Nephron (organoid): ENCODE measurements around the gene LRRD1.
"Not testable (repeated sequence)": the region's sequence is repeated elsewhere in the genome, so short reads cannot be mapped to it uniquely, and the experiment has no call there.

ENCODE experiments used
- H3K27ac Mint-ChIP-seq, 3 experiments: 2 replicates each; pipeline ENCODE4 v1.8.0; 2020; ENCODE audit warnings: mixed read lengths in 3 of 3, mild to moderate bottlenecking in 2 of 3, moderate library complexity in 1 of 3
- H3K27me3 Mint-ChIP-seq: 2 replicates; pipeline ENCODE4 v1.8.0; 2021; ENCODE audit warnings: low read depth, mild to moderate bottlenecking, moderate library complexity, mixed read lengths
- H3K36me3 Mint-ChIP-seq: 2 replicates; pipeline ENCODE4 v1.8.0; 2020; ENCODE audit warnings: low read depth, mixed read lengths
- H3K4me1 Mint-ChIP-seq: 2 replicates; pipeline ENCODE4 v1.8.0; 2020; ENCODE audit warnings: mixed read lengths
- H3K4me3 Mint-ChIP-seq, 3 experiments: 2 replicates each; pipeline ENCODE4 v1.8.0; 2020; ENCODE audit warnings: mild to moderate bottlenecking in 3 of 3, mixed read lengths in 3 of 3, moderate library complexity in 2 of 3
- H3K9me3 Mint-ChIP-seq: 2 replicates; pipeline ENCODE4 v1.8.0; 2020; ENCODE audit warnings: mixed read lengths
- CTCF ChIP-seq, 3 experiments: fragments of 200-600 bp; sonication (generic); IDR thresholded peaks; one replicate each; pipeline ENCODE4 v1.5.0; 2021; ENCODE audit warnings: antibody characterized with exemption in 3 of 3; ENCODE audit not compliant: unreplicated experiment in 3 of 3

The LRRD1 gene

GRCh38 chr7:92121681-92122080 lies 57.3 kb downstream of the LRRD1 start:
- peaks cover 5% of the 10 kb centered on the region for H3K4me1 Mint-ChIP-seq
- peaks cover 5% of the 10 kb centered on the region for H3K9me3 Mint-ChIP-seq
- TF ChIP-seq CTCF (IDR thresholded peaks at IDR 0.05; ENCODE audit: unreplicated experiment in 3 of 3), result no peak
- no peak overlapping the region for H3K4me3 Mint-ChIP-seq
- H3K36me3 Mint-ChIP-seq, result peaks cover 88% of the 10 kb centered on the region
- no peak overlapping the region for H3K27ac Mint-ChIP-seq
- no peaks in the 10 kb centered on the region for H3K27me3 Mint-ChIP-seq

- H3K27ac Mint-ChIP-seq, result peak overlapping the region in 1 of 3 experiments; percentile 50
- H3K4me1 Mint-ChIP-seq, result peaks cover 5% of the 10 kb centered on the region
- H3K9me3 Mint-ChIP-seq, result peaks cover 5% of the 10 kb centered on the region
- TF ChIP-seq CTCF (IDR thresholded peaks at IDR 0.05; ENCODE audit: unreplicated experiment in 3 of 3), result no peak
- peaks cover 91% of the 10 kb centered on the region for H3K36me3 Mint-ChIP-seq
- no peaks in the 10 kb centered on the region for H3K27me3 Mint-ChIP-seq
- no peak overlapping the region for H3K4me3 Mint-ChIP-seq
Measured at GRCh38 chr7:92119213-92119759, 59.7 kb downstream of the LRRD1 start.

GRCh38 chr7:92116949-92117348 lies 62.0 kb downstream of the LRRD1 start:
- no peaks in the 10 kb centered on the region for H3K27me3 Mint-ChIP-seq

GRCh38 chr7:92115821-92116220 lies 63.1 kb downstream of the LRRD1 start:
- peaks cover 82% of the 10 kb centered on the region for H3K36me3 Mint-ChIP-seq
- H3K4me1 Mint-ChIP-seq, result peaks cover 5% of the 10 kb centered on the region
- peaks cover 2% of the 10 kb centered on the region for H3K9me3 Mint-ChIP-seq
- H3K27me3 Mint-ChIP-seq, result no peaks in the 10 kb centered on the region
- no peak for TF ChIP-seq CTCF (IDR thresholded peaks at IDR 0.05; ENCODE audit: unreplicated experiment in 3 of 3)
- no peak overlapping the region for H3K4me3 Mint-ChIP-seq
- no peak overlapping the region for H3K27ac Mint-ChIP-seq

More at GRCh38 chr7:92116949-92117348, 62.0 kb downstream of the LRRD1 start:
- TF ChIP-seq CTCF (IDR thresholded peaks at IDR 0.05; ENCODE audit: unreplicated experiment in 3 of 3), result no peak
- H3K4me3 Mint-ChIP-seq, result no peak overlapping the region
- H3K9me3 Mint-ChIP-seq, result peaks cover 5% of the 10 kb centered on the region
- peaks cover 88% of the 10 kb centered on the region for H3K36me3 Mint-ChIP-seq
- peaks cover 5% of the 10 kb centered on the region for H3K4me1 Mint-ChIP-seq
- H3K27ac Mint-ChIP-seq, result no peak overlapping the region

- Mint-ChIP-seq H3K4me1 (no peaks in the 10 kb centered on the region), H3K36me3 (peaks cover 78% of the 10 kb centered on the region), H3K27ac (peak overlapping the region in 2 of 3 experiments; percentile 4 to 40), H3K27me3 (no peaks in the 10 kb centered on the region), H3K4me3 (no peak overlapping the region), H3K9me3 (no peaks in the 10 kb centered on the region)
- no peak for TF ChIP-seq CTCF (IDR thresholded peaks at IDR 0.05; ENCODE audit: unreplicated experiment in 3 of 3)
Measured at GRCh38 chr7:92110857-92111256, 68.1 kb downstream of the LRRD1 start.

- no peak for TF ChIP-seq CTCF (IDR thresholded peaks at IDR 0.05; ENCODE audit: unreplicated experiment in 3 of 3)
- Mint-ChIP-seq H3K27me3 (no peaks in the 10 kb centered on the region), H3K4me3 (no peak overlapping the region), H3K27ac (peak overlapping the region in 2 of 3 experiments; percentile 40 to 60), H3K9me3 (no peaks in the 10 kb centered on the region), H3K36me3 (peaks cover 72% of the 10 kb centered on the region), H3K4me1 (no peaks in the 10 kb centered on the region)
Measured at GRCh38 chr7:92108821-92109220, 70.1 kb downstream of the LRRD1 start.

- not testable (repeated sequence) for H3K4me1 Mint-ChIP-seq, H3K9me3 Mint-ChIP-seq, H3K4me3 Mint-ChIP-seq, H3K27ac Mint-ChIP-seq, H3K27me3 Mint-ChIP-seq
- H3K36me3 Mint-ChIP-seq, result peaks cover 69% of the 10 kb centered on the region
Measured at GRCh38 chr7:92102862-92103261, 76.1 kb downstream of the LRRD1 start.
